C4-2B (cell line): ENCODE results near the gene SH3GL3.

Experiments
- H3K27ac ChIP-seq: fragments of 450-650 bp; 2 replicates; pipeline ENCODE4 v1.5.1; 2017
- ZFX ChIP-seq: fragments of 450-650 bp; IDR thresholded peaks from 2 replicates; pipeline ENCODE4 v1.6.1; 2017
- TF ChIP-seq, protein P1 (sequence below): fragments of 450-650 bp; conservative IDR thresholded peaks from 2 replicates; pipeline ENCODE4 v1.5.1; 2017; ENCODE audit warnings: mild to moderate bottlenecking

Gene SH3GL3

DNA sequence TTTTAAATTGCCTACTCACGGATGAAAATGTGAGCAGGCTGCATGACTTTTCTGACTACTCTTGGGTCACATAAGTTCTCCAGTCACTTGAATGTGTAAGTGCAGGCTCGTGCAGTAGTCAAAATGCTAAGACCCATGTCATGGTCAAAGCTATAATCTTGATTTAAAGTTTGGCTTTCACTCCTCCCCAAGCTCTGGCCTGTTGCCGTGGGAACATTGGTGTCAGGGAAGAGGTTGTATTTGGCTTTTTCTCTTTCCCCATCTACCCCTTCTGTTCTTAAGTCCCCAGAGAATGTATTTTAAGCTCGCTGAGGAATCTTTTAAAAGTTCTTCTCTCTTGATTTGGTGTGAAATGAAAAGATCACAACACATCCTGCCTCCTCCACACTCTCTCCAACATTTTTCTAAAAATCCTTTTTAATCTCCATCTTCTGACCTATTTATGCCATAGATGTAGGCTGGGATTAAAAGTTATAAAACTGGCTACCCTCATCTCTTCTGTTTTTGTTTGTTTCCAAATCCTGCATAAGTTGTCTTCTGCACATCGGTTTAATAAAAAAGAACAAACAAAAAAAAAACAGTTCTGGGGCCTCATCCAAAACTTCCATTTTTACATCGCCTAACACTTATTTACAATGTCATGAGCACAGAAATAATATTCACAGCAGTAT, 145.4 kb downstream of the SH3GL3 start:
- H3K27ac ChIP-seq = no peak overlapping the region
- no peak for TF ChIP-seq ZFX
- TF ChIP-seq, protein P1, sequence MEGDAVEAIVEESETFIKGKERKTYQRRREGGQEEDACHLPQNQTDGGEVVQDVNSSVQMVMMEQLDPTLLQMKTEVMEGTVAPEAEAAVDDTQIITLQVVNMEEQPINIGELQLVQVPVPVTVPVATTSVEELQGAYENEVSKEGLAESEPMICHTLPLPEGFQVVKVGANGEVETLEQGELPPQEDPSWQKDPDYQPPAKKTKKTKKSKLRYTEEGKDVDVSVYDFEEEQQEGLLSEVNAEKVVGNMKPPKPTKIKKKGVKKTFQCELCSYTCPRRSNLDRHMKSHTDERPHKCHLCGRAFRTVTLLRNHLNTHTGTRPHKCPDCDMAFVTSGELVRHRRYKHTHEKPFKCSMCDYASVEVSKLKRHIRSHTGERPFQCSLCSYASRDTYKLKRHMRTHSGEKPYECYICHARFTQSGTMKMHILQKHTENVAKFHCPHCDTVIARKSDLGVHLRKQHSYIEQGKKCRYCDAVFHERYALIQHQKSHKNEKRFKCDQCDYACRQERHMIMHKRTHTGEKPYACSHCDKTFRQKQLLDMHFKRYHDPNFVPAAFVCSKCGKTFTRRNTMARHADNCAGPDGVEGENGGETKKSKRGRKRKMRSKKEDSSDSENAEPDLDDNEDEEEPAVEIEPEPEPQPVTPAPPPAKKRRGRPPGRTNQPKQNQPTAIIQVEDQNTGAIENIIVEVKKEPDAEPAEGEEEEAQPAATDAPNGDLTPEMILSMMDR = no peak

DNA sequence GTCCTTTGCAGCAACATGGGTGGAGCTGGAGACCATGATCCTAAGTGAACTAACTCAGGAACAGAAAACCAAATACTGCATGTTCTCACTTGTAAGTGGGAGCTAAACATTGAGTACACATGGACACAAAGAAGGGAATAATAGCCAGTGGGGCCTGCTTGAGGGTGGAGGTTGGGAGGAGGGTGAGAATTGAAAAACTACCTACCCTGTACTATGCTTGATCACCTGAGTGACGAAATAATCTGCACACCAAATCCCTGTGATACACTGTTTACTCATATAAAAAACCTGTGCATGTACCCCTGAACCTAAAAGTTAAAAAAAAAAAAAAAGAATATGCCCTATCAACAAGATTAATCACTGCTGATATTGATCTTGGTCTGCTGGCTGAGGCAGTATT, 148.1 kb downstream of the SH3GL3 start:
- no peak for TF ChIP-seq ZFX
- TF ChIP-seq, protein P1 = no peak
- H3K27ac ChIP-seq = no peak overlapping the region

DNA sequence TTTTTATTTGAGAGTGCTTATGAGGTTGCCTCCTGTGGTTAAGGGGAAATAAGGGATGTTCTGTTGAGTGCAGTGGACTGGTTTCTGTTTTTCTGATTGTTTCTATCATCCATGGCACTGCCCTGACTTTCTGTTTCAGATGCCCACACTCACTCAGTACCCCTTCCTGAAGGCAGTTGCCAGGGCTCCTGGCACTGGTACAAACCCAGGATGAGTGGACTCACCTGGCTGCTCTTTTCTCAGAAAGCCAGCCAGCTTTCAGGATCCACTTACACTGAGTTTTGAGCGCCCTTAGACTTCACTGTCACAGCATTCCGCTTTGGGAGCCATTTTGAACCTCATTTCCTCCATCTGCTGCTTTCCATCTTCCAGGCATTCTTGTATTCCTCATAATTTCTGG, 150.9 kb downstream of the SH3GL3 start:
- no peak overlapping the region for H3K27ac ChIP-seq
- TF ChIP-seq ZFX = no peak
- TF ChIP-seq, protein P1 = no peak

DNA sequence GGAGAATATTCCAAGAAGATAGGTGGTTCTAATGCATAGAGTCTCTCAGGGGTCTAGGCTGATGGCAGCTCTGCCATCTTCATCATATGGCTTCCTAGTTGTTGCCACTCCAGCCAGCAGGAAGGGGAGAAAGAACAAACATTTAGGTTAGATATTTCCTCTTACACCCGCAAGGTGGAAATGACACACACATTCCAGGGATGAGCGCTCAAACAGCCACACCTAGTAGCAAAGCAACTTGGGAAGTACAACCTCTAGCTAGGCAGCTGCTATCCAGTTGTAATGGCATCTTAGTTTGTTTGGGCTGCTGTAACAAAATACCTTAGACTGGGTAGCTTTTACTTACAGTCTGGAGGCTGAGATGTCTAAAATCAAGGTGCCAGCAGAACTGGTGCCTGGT, 154.9 kb downstream of the SH3GL3 start:
- TF ChIP-seq, protein P1 = no peak
- no peak for TF ChIP-seq ZFX
- H3K27ac ChIP-seq = no peak overlapping the region

DNA sequence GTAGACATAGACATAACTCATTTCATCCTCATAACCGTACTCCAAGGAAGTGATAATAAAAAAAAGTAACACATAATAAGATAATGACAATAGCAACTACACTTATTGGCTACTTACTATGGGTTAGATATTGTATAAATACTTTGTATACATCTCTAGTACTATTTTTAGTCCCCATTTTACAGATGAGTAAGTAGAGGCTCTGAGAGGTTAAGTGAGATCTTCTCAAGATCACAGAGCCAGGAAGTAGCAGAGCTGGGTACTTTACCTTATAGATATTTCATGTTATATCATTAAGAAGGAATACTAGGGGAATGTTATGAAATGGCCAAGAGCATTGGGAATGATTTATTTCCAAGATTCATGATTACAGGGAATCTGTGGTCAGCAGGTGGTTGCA, 157.4 kb downstream of the SH3GL3 start:
- H3K27ac ChIP-seq = no peak overlapping the region
- no peak for TF ChIP-seq ZFX
- TF ChIP-seq, protein P1 = no peak

DNA sequence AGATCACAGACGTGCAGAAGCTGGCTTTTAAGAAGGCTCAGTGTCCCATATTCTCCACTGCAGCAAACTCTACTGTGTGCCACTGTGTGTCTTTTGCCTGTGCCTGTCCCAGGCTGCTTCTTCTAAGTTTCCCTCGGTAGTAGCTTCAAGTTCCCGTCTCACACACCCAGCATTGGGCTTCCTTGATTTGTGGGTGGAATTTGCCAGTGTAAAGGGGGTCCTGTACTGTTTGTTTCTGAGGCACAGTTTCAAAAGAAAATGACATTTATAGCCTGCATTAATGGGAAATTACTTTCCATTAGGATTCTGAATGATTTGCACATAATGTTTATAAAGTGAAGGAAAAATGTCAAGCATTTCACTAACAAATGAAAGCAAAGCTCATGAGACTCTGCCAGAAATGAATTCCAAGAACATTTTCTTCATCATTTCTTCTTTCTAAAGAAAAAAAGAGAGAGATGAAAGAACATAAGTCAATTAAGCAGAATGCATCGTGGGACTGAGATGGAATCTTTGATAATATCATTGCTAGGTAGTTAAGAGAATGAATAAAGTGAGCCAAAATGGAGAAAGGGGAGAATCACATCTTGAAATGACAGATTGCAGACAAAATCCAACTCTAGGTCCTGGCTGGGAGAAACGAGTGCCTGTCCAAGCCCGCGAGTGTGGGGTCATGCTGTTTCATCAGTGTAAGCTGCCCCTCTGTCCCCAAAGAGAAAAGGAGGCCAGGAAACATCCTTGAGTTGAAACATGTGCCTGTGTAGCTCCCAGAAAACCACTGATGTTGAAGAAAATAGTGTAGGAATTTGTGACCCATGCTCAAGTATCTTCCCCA, 158.2 kb downstream of the SH3GL3 start:
- no peak for TF ChIP-seq ZFX
- TF ChIP-seq, protein P1 = no peak
- no peak overlapping the region for H3K27ac ChIP-seq

DNA sequence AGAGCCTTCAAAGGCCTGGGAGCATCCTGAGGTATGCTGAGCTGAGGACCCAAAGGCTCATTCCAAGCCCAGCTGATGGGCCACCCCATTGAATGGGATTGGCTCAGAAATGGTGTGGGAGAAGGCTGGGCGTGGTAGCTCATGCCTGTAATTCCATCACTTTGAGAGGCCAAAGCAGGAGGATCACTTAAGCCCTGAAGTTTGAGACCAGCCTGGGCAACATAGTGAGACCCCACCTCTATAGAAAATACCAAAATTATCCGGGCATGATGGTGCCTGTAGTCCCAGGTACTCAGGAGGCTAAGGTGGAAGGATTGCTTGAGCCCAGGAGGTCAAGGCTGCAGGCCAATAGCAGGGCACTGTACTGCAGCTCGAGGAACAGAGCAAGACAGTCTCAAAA, 163.0 kb downstream of the SH3GL3 start:
- TF ChIP-seq, protein P1 = no peak
- TF ChIP-seq ZFX = no peak
- H3K27ac ChIP-seq = no peak overlapping the region
